8988T (cell line): ENCODE measurements around the gene TLR8.
"Not testable (repeated sequence)": the region's sequence is repeated elsewhere in the genome, so short reads cannot be mapped to it uniquely, and the experiment has no call there.

ENCODE experiments used
- DNase-seq: peaks from one replicate; pipeline ENCODE4 v3.0.0; 2011

TLR8 gene

DNA sequence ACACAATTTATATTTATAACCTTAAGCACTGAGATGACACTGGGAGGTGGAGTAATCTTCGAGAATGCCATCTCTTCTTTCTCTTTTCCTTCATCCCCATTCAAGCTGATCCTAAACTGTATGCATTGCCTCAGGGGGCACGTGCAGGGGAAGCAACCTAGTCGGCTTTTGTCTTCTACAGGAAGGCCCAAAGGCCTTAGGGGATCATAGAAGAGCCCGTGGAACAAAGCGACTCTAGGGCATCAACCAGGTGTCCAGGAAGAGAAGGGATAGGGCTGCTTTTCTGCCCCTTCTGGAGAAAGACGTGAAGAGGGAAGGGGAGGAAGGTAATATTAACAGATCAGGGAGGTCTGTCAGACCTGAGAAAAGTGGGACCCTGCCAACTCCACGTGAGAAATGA lies 6.9 kb upstream of the TLR8 start:
- no peak for DNase-seq

GRCh38 chrX:12901486-12901885 lies 4.9 kb upstream of the TLR8 start:
- peak; percentile 47 for DNase-seq

DNA sequence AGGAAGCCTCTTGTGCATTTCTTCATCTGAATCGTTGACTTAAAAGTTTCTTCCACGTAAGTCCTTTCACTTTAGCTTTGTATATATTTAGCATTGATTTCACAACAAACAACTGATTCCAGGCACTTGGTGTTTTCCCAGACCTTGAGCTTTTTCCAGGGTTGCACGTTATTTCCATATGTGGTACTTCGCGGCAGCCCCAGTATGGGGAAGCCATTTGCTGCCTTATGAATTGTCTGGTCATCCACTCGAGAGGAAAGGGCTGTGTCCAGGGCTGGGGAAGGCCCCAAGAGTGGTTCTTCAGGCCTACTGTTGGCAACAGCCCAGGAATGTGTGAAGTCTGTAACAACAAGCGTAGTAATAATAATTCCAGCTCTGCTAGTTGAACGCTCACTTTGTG lies 2.8 kb upstream of the TLR8 start:
- no peak for DNase-seq

DNA sequence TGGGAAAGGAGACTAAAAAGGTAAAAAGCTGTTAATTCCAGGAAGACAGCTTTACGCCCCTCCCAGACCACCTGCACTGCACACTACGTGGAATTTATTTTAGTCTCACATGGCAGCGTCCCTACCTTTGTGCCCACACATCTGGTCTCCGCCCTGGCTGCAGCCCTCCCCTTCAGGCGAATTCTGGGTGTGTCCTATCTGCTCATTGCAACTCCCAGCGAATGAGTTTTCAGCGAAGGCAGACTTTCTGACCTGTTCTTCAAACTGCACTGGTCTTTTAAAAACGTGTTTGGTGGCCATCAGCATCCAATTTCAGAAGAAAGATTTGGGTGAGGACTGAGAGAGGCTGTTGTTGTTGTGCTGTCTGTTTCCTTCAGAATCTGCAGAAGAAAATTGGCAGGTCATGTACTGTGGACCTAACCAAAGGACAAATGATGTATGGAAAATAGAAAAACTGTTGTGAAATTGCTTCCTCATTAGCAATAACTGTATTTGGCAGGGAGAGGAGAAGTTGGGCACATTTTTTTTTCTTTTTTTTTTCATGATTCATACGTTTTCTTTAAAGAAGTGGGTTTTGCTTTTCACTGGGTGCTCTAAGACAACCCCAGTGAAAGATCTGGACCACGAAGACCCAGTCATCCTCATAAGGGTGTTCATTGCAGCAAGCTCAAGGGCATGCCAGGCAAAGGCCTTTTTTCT lies 4.2 kb downstream of the TLR8 start:
- no peak for DNase-seq

GRCh38 chrX:12911122-12911470 lies 4.7 kb downstream of the TLR8 start:
- no peak for DNase-seq

DNA sequence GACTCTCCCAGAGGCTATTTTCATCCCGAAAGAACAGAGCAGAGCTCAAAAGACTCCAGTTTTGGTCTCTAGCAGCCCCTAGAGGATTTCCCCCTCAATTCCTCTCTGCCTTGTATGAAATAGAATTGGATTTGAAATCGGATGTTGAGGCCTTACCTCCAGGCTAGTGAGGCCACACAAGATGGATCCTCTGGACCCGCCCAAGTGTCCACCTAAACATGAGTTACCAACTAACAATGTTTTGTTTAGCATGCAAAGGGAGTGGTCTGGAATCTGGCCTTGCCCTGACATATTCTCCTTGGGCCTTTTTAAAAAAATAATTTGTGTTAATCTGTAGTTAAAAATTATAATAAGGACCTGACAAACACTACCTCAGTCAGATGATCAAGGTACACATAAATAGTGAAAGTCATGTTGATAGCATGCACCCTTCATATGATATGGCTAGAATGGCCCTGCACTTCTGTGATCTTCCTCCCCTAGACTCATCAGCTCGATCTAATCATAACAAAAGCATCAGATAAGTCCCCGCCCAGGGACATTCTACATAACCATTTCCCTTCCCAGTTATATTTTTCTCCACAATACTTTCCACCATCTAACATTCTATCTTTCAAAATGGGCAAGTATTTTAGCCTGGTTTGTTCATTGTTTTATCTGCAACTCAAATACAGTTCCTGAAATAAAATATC lies 6.5 kb downstream of the TLR8 start:
- DNase-seq = no peak

DNA sequence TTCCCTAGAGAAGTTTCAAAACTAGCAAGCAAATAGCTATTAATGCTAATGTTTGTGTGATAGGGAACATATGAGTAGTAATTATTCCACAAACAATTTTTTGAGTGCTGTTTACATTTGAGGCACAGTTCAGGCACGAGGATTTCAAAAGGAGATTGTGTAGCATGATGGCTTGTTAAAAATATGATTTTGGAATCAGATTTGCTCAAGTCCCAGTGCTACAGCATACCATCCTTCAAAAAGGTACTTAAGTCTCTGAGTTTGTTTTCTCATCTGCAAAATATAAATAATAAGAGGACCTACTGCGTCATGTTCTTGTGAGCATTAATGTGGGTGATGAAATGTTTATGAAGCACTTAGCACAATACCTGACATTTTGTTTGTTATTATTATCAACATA lies 11.3 kb downstream of the TLR8 start:
- DNase-seq = no peak

DNA sequence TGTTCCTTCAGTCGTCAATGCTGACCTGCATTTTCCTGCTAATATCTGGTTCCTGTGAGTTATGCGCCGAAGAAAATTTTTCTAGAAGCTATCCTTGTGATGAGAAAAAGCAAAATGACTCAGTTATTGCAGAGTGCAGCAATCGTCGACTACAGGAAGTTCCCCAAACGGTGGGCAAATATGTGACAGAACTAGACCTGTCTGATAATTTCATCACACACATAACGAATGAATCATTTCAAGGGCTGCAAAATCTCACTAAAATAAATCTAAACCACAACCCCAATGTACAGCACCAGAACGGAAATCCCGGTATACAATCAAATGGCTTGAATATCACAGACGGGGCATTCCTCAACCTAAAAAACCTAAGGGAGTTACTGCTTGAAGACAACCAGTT lies 12.6 kb downstream of the TLR8 start:
- DNase-seq = no peak

GRCh38 chrX:12919620-12920019 lies 13.2 kb downstream of the TLR8 start:
- no peak for DNase-seq

DNA sequence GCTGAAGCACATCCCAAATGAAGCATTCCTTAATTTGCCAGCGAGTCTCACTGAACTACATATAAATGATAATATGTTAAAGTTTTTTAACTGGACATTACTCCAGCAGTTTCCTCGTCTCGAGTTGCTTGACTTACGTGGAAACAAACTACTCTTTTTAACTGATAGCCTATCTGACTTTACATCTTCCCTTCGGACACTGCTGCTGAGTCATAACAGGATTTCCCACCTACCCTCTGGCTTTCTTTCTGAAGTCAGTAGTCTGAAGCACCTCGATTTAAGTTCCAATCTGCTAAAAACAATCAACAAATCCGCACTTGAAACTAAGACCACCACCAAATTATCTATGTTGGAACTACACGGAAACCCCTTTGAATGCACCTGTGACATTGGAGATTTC lies 14.6 kb downstream of the TLR8 start:
- no peak for DNase-seq

- DNase-seq = no peak
These were observed 15.6 kb downstream of the TLR8 start for GRCh38 chrX:12921886-12922598.

DNA sequence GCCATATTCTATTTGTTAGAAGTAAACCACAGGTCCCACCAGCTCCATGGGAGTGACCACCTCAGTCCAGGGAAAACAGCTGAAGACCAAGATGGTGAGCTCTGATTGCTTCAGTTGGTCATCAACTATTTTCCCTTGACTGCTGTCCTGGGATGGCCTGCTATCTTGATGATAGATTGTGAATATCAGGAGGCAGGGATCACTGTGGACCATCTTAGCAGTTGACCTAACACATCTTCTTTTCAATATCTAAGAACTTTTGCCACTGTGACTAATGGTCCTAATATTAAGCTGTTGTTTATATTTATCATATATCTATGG lies 16.1 kb downstream of the TLR8 start:
- no peak for DNase-seq

DNA sequence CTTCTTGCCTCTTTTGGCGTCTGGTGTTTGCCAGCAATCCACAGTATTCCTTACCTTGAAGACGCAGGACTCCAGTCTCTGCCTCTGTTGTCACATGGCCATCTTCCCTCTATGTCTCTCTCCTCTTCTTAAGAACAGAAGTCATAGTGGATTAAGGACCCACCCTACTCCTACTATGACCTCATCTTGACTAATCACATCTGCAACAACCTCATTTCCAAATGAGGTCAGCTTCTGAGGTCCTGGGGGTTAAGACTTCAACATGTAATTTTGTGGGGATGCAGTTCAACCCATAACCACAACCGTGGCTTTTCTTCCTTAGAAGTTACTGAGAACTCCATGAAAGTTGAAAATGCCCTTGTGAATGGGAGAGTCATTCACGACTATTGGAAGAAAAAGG lies 23.3 kb downstream of the TLR8 start:
- DNase-seq = no peak

DNA sequence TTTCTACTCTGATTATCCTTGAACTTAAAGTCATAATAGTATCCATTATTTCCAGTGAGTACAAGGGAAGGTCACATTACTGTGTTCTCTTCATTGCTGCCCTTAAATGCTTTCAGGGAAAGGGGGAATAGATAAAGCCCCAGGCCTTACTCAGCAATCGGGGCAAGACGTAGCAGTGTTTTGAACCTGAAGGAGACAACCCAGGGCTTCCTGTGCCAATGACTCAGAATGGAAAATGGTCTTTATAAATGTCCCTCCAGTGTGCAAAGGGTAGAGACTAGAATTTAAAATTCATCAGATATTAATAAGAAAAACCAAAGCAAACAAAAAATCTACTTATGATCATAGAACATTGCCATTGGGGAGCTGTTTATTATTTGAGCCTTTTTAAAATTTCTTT lies 23.7 kb downstream of the TLR8 start:
- DNase-seq = no peak

DNA sequence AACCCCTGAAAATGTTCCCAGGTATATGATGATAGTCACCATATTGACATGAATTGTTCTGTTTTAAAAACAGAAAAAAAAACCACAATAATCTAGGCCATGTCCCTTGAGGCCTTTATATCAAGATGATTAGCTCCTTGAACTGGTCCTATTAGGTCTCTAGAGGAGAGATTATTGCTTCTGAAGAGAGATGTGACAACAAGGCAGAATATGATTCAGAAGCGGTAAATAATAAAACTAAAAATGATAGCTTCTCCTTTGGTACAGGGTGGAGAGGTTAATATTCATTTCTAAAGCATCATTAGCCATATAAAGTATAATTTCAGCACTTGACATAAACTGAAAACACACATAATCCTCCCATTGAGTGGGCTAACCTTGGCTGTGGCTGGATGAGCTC lies 25.8 kb downstream of the TLR8 start:
- no peak for DNase-seq

DNA sequence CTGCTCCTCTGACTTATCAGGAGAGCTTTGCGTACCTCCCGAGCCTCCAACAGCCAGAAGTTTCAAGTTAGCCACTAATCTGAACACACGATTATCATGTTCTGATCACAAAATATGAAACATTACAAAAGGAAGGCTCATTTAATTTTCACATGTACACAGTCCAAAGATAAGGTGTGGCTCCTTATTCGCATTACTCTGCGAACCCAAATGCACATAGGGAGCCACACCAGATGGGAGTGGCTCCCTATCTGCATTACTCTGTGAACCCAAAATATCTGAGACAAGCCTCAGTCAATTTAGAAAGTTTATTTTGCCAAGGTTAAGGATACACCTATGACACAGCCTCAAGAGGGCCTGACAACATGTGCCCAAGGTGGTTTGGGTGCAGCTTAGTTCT lies 28.4 kb downstream of the TLR8 start:
- DNase-seq = no peak

DNA sequence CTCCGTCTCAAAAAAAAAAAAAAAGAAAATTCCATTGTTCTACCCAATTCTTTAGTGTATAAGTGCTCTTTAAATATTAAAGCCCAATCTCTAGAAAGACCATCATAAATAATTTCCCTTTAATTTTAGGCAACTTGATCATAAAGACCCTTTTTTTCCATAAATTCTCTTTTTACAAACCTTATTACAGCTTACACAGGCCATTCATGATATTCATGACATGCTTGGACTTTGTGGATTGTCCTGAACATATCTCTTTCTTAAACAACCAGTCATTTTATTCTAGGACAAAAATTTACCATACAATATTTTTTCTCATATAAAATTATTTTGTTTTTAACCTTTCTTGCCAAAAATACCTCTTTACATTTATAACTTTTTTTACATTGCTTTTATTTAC lies 30.5 kb downstream of the TLR8 start:
- no peak for DNase-seq

DNA sequence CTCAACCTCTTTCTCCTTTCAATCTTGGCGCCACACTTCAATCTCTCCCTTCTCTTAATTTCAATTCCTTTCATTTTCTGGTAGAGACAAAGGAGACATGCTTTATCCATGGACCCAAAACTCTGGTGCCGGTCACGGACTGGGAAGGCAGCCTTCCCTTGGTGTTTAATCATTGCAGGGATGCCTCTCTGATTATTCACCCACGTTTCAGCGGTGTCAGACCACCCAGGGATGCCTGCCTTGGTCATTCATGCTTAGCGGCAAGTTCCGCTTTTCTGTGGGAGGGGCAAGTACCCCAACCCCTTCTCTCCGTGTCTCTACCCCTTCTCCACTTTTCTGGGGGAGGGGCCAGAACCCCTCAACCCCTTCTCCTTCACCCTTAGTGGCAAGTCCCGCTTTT lies 34.1 kb downstream of the TLR8 start:
- DNase-seq = not testable (repeated sequence)

- DNase-seq = not testable (repeated sequence)
These were observed 37.2 kb downstream of the TLR8 start for GRCh38 chrX:12943592-12943991.

GRCh38 chrX:12944452-12944851 lies 38.0 kb downstream of the TLR8 start:
- DNase-seq = not testable (repeated sequence)

DNA sequence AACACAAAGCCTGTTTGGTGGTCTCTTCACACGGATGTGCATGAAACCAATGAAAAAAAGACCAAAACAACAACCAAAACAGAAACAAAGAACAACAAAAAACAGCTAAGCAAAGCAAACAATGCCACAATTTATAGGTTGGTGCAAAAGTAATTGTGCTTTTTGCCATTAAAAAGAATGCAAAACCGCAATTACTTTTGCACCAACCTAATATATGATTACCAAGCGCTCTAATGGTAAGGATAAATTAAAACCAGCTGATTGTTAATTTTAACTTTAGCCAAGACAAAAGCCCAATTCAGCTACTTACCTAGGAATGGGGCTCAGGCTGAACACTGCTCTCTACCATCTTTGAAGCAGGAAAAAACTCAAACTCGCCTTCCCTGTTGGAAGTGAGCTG lies 39.1 kb downstream of the TLR8 start:
- no peak for DNase-seq

DNA sequence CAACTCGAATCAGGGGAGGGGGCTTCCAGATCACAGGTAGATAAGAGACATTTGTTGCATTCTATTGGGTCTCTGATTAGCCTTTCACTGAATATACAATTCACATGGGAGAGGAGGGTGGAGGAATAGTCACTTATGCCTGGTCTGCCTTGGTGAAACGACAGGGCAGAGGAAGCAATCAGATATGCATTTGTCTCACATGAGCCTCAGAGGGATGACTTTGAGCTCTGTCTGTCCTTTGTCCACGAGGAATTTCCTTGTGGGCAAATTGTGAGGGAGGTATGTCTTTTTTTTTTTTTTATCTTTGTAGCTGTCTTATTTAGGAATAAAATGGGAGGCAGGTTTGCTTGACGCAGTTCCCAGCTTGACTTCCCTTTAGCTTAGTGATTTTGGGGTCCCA lies 40.0 kb downstream of the TLR8 start:
- DNase-seq = no peak

GRCh38 chrX:12946838-12947544 lies 40.6 kb downstream of the TLR8 start:
- DNase-seq = no peak
